Activated T-helper 17 cell treated with anti-CD3 and anti-CD28 coated beads, Interleukin-2, amount 50 U/mL, for 72 hours (primary cell): ENCODE results near the gene SNORC. TPM values are rescaled to one million over a fixed set of nuclear protein-coding genes. Genes with fewer than 3 reads are reported as not detected.
"Not testable (repeated sequence)": the region's sequence is repeated elsewhere in the genome, so short reads cannot be mapped to it uniquely, and the experiment has no call there.

Experiments used
- ATAC-seq: fragments of 150-1000 bp; cut with Tn5 transposase; replicated peaks from 2 replicates; pipeline ENCODE4 v1.10.0; 2021; ENCODE audit warnings: mild to moderate bottlenecking, moderate library complexity
- H3K27ac Mint-ChIP-seq: one replicate; pipeline ENCODE4 v1.8.0; 2022; ENCODE audit warnings: mixed read lengths
- H3K27me3 Mint-ChIP-seq: one replicate; pipeline ENCODE4 v1.8.0; 2022; ENCODE audit warnings: mixed read lengths
- H3K36me3 Mint-ChIP-seq: one replicate; pipeline ENCODE4 v1.8.0; 2022; ENCODE audit warnings: low read depth, mild to moderate bottlenecking, mixed read lengths
- H3K4me1 Mint-ChIP-seq: one replicate; pipeline ENCODE4 v1.8.0; 2022; ENCODE audit warnings: mixed read lengths
- H3K4me3 Mint-ChIP-seq: one replicate; pipeline ENCODE4 v1.8.0; 2022; ENCODE audit warnings: mild to moderate bottlenecking, mixed read lengths
- H3K9me3 Mint-ChIP-seq: one replicate; pipeline ENCODE4 v1.8.0; 2022; ENCODE audit warnings: mixed read lengths
- total RNA-seq, 2 donors: library from RNA; stranded (reverse); gene quantifications; one replicate each; pipeline ENCODE4 v1.2.3, GENCODE V29; 2022

The SNORC gene
- total RNA-seq, 2 donors from 2014 or later, result 2.0 to 3.1 TPM

DNA sequence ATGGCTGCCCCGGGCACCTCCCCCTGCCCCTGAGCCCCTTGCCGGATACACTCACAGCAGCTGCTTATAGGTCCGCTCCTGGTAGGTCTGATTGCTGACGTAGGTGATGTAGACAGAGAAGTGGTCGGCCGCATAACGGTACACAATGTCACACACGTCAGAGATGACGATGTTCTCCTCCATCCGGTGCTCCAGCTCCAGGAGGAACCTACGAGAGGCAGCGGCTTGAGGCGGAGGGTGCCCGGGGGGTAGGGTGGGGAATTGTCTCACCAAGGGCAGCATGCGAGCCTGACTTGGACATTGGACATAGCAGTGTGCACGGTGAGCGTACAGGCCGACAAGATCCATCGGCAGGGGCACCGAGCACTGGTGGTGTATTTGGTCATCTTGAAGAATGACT, 22.8 kb downstream of the SNORC start:
- Mint-ChIP-seq H3K36me3 (no peaks in the 10 kb centered on the region), H3K4me3 (no peak overlapping the region), H3K4me1 (no peaks in the 10 kb centered on the region), H3K9me3 (no peaks in the 10 kb centered on the region), H3K27me3 (peaks cover 19% of the 10 kb centered on the region), H3K27ac (no peak overlapping the region)
- ATAC-seq, result no peak

DNA sequence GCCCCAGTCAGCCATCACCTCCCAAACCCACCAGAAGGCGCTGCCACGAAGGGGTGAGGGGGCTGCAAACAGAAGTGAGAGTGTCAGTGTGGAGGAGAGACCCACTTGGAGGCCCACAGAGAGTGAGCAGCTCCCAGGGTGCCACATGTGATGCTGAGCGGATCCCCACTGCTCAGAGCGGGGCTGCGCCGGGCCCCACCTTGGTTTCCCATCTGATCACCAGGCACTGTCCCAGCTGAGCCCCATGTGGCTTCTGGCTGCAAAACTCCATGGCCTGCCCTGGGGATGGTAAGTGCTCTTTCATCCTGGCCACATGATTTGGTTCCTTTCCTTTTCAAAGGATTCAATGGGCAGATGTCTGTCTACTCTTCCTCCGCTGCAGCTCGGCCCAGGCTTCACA, 23.8 kb downstream of the SNORC start:
- Mint-ChIP-seq H3K4me3 (no peak overlapping the region), H3K27ac (no peak overlapping the region), H3K36me3 (no peaks in the 10 kb centered on the region), H3K9me3 (no peaks in the 10 kb centered on the region), H3K4me1 (no peaks in the 10 kb centered on the region), H3K27me3 (peaks cover 19% of the 10 kb centered on the region)
- no peak for ATAC-seq

DNA sequence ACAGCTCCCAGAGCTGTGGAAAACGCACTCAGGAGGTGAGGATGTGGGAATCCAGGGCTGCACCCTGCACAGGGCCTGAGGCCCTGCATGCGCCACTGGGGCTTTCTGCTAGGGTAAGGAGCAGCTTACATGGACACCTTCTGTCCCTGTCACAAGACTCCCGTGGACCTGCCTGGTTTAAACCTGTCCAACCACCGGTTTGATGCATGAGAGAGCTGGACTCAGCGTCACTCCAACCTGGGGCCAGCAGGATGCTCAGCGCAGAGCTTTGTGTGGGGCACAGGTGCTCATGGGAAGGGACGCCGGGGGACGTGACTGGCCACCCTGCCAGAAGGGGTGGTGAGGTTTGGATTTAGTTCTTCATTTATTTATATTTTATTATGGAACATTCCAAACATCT, 24.2 kb downstream of the SNORC start:
- no peaks in the 10 kb centered on the region for H3K4me1 Mint-ChIP-seq
- H3K9me3 Mint-ChIP-seq, result no peaks in the 10 kb centered on the region
- H3K4me3 Mint-ChIP-seq, result no peak overlapping the region
- ATAC-seq, result no peak
- peaks cover 19% of the 10 kb centered on the region for H3K27me3 Mint-ChIP-seq
- H3K27ac Mint-ChIP-seq, result no peak overlapping the region
- no peaks in the 10 kb centered on the region for H3K36me3 Mint-ChIP-seq

DNA sequence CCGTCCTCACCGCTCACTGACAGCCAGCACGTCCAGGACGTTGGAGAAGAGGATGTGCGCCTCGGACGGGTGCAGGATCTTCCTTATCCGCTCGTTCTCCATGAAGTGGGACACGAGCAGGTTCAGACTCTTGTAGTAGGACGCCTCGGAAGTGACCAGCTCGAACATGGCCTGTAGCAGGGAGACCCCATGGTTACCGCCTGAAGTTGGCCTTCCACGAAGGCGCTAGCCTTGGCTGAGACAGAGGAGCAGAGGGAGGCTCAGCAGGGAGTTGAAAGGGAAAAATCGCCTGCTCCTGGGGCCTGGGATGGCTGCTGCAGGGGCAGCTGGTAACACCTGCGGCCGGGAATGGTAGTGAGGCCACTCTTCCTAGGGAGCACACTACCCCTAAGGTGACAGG, 24.7 kb downstream of the SNORC start:
- Mint-ChIP-seq H3K27ac (no peak overlapping the region), H3K9me3 (no peaks in the 10 kb centered on the region), H3K4me1 (no peaks in the 10 kb centered on the region), H3K4me3 (no peak overlapping the region), H3K36me3 (no peaks in the 10 kb centered on the region), H3K27me3 (peaks cover 19% of the 10 kb centered on the region)
- ATAC-seq, result no peak

DNA sequence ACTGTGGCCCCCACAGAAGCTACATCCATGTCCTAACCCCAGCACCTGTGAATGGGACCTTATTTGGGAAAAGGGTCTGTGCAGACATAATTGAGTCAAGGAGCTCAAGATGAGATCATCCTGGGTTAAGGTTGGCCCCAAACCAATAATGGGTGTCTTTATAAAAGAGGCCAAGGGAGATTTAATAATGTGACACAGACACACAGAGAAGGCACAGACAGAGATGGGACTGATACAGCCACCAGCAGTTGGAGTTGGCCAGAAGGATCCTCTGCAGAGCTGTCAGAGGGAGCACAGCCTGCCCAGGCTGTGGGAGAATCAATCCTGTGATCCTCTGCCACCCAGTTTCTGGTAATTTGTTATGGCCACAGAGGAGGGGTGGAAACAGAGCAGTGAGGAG, 26.0 kb downstream of the SNORC start:
- Mint-ChIP-seq H3K4me1 (no peaks in the 10 kb centered on the region), H3K27me3 (peaks cover 9% of the 10 kb centered on the region), H3K9me3 (no peaks in the 10 kb centered on the region), H3K4me3 (no peak overlapping the region), H3K36me3 (no peaks in the 10 kb centered on the region), H3K27ac (peak overlapping the region; percentile 71)
- no peak for ATAC-seq

DNA sequence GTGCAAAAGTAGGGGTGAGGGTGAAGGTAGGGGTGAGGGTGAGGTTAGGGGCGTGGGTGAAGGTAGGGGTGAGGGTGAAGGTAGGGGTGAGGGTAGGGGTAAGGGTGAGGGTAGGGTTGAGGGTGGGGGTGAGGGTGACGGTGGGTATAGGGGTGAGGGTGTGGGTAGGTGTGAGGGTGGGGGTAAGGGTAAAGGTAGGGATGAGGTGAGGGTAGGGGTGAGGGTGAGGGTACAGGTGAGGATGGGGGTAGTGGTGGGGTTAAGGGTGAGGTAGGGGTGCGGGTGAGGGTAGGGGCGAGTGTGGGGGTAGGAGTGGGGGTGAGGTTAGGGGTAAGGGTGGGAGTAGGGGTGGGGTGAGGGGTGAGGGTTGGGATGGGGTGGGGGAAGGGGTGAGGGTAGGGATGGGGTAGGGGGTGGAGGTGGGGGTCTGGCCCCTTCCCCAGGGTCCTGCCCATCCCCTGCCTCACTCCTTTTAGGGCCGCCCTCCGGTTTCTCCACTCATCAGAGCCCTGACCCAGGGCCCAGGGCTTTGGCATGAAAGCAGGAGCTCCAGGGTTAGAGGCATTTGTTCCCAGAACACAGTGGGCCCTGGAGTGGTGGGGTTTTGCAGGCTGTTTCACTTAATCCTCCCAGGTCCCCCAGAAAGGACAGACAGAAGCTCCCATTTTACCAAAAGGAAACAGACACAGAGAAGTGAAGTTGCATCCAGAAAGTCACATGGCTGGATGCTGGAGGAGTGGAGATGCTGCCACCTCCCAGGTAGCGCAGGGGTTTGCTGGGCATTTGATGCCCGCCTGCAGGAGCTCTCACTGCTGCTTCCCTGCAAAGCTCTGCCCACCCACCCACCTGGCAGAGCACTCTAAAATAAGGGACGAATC, 26.9 kb downstream of the SNORC start:
- Mint-ChIP-seq H3K27ac (no peak overlapping the region), H3K4me3 (no peak overlapping the region), H3K27me3 (peaks cover 7% of the 10 kb centered on the region), H3K4me1 (no peaks in the 10 kb centered on the region), H3K9me3 (no peaks in the 10 kb centered on the region), H3K36me3 (no peaks in the 10 kb centered on the region)
- no peak for ATAC-seq

DNA sequence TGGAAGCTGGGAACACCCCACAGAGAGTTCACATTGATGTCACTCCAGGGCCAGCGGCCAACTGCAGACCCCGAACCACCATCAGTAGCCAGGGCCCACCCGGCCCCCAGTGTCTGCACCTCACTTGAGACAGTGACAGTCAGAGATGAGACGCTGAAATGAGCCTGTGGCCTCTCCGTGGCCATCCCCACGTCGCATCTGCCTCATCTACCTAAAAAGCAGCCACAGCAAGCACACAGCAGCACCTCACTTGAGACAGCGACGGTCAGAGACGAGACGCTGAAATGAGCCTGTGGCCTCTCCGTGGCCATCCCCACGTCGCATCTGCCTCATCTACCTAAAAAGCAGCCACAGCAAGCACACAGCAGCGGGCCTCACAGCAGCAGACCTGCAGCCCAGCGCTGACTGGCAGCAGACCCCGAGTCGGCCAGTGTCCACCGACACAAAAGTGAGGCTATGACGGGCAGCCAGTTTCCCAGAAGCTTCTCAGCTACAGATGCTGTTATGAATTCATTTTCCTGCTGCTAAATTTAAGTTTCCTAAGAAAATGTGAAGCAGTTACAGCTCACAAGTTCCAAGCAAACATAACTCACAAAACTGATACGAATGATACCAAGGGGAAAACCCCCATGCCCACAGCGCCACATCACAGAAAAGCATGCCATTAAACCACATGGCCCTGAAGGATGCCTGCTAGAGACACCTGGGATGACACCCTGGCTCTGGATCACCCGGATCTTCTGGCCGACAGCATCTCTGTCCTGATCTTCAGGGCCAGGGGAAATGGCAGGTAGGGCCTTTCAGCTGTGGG, 27.7 kb downstream of the SNORC start:
- no peaks in the 10 kb centered on the region for H3K36me3 Mint-ChIP-seq
- ATAC-seq, result peak; percentile 82
- no peaks in the 10 kb centered on the region for H3K27me3 Mint-ChIP-seq
- H3K9me3 Mint-ChIP-seq, result no peaks in the 10 kb centered on the region
- H3K4me3 Mint-ChIP-seq, result no peak overlapping the region
- no peak overlapping the region for H3K27ac Mint-ChIP-seq
- H3K4me1 Mint-ChIP-seq, result no peaks in the 10 kb centered on the region

DNA sequence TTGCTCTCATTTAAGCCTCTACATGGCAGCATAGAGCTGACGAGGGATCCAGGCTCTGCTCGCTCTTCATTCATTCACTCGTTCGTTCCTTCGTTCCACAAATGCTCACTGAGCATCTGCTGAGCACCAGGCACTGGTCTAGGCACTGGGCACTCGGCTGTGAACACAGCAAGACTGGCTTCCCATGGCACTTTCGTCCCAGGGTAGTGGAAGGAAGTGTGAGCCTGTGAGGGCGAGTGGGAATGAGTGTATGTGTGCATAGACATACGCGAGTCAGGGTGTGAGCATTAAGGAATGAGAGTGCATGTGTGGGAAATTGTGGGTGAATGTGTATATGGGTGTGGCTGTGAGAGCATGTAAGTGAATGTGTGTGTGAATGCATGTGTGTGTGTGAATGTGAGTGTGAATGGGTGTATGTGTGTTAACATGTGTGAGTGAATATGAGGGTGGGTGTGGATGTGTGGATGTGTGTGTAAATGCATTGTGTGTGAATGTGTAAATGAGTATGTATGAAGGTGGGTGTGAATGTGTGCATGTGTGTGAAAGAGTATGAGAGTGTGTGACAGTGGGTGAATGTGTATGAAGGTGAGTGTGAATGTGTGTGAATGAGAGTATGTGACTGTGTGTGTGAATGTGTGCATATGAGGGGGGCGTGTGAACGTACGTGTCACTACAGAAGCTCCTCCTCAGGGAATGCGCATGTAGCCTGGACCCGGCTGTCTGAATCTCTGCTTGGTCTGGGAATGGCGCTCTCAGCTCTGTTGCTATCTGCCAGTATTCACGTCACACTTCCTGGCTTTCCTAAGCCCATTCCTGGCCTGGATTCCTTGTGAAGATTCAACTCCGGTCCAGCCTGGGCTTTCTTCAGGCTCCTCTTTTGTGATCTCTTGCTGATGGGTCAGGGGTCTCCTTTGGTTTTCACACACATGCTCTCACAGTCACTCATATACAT, 28.8 kb downstream of the SNORC start:
- ATAC-seq, result no peak
- Mint-ChIP-seq H3K9me3 (no peaks in the 10 kb centered on the region), H3K4me1 (no peaks in the 10 kb centered on the region), H3K4me3 (no peak overlapping the region), H3K27me3 (no peaks in the 10 kb centered on the region), H3K27ac (no peak overlapping the region), H3K36me3 (no peaks in the 10 kb centered on the region)

DNA sequence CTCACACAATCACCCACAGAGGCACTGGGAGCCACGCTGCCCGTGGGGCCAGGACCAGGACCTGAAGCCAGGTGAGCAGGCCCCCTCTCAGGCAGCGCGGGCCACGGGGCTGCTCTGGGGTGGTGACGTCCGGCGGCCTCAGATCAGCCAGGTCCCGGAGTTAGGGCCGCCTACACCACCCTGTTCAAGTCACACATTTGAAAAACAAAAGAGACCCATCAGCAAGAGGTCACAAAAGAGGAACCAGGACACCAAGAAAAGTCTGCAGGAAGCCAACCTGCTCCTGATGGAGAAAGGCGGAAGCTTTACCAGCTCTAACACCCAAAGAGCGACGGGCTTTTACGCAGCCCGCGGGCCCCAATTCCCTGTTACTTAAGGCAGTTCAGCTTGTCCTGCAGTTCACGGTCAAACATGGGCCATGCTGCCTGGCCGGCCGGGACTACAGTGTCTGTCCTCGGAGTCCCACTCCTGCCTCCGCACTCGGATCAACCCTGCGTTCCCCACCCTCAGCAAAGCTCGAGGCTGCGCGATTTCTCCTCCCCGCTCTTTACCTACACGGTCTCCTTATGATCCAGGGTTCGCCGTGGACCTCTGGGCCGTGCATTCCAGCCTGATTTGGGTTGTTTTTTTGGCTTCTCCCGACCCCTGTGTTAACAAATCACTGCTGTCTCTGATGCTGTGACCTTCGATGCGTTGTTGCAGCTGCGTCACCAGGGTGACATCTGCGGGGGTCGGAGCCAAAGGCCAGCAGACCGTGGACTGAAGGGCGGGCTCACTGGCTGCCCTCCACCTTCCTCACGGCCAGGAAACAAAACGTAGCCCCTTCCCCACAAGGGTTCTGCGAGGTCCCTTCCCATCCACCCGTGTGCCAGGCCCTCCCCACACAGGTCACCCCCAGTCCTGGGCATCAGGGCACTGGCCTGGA, 31.0 kb downstream of the SNORC start:
- no peak for ATAC-seq
- H3K27me3 Mint-ChIP-seq, result no peaks in the 10 kb centered on the region
- H3K4me1 Mint-ChIP-seq, result no peaks in the 10 kb centered on the region
- no peak overlapping the region for H3K27ac Mint-ChIP-seq
- no peaks in the 10 kb centered on the region for H3K36me3 Mint-ChIP-seq
- no peaks in the 10 kb centered on the region for H3K9me3 Mint-ChIP-seq
- no peak overlapping the region for H3K4me3 Mint-ChIP-seq

DNA sequence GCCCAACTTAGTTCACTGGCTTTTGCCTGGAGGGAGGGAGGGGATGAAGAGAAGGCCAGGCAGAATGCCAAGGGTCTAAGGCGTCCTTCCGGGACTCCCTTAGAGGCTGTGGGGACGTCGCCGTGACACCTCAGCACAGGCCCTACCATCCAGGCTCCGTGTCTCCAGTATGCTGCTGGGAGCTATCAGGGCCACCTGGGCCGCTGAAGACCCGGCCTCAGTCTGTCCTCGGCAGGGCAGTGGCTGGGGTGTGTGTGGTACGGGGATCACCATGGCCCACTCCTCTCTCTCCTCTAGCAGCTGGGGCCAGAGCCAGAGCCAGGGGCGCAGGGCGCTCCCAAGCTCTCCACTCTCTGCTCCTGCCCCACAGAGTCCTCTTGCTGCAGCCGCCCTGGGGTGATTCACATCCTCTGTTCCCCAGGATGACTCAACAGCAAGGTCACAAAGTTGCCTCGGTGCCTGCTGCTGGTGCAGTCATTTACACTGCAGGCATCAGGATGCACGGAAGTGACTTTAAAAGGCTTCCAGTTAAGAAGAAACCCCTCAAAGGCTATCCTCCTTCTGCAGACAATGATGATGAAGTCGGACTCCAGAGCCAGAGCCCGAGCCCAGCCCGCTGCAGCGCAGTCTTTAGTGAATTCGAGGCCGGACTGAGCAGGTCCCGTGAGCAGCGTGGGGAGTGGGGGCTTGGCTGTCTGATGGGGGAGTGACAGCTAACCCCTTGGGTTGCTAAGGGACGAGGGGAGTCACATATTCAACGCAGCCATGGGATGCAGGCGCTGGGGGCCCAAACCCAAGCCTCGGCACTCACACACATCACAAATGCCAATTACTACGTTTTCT, 31.9 kb downstream of the SNORC start:
- Mint-ChIP-seq H3K27ac (no peak overlapping the region), H3K4me1 (no peaks in the 10 kb centered on the region), H3K36me3 (no peaks in the 10 kb centered on the region), H3K27me3 (no peaks in the 10 kb centered on the region), H3K4me3 (no peak overlapping the region), H3K9me3 (no peaks in the 10 kb centered on the region)
- ATAC-seq, result peak; percentile 85

DNA sequence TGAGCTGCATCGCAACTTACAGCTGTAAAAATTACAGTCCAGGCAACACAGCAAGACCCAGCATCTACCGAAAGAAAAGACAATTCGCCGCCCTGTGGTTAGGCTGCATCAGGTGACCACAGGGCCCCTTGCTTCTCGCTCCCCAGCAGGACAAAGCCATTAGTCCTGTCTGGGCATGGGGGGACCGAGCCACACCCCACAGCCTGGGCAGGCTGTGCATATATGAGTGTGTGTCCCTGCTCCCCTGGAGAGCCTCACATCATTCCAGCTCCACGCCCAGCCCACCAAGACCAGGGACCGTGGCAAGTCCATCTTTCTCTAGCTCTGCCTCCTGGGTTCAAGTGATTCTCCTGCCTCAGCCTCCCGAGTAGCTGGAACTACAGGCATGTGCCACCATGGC, 33.9 kb downstream of the SNORC start:
- no peaks in the 10 kb centered on the region for H3K9me3 Mint-ChIP-seq
- no peak overlapping the region for H3K4me3 Mint-ChIP-seq
- H3K4me1 Mint-ChIP-seq, result no peaks in the 10 kb centered on the region
- no peak overlapping the region for H3K27ac Mint-ChIP-seq
- no peak for ATAC-seq
- H3K27me3 Mint-ChIP-seq, result peaks cover 4% of the 10 kb centered on the region
- no peaks in the 10 kb centered on the region for H3K36me3 Mint-ChIP-seq

DNA sequence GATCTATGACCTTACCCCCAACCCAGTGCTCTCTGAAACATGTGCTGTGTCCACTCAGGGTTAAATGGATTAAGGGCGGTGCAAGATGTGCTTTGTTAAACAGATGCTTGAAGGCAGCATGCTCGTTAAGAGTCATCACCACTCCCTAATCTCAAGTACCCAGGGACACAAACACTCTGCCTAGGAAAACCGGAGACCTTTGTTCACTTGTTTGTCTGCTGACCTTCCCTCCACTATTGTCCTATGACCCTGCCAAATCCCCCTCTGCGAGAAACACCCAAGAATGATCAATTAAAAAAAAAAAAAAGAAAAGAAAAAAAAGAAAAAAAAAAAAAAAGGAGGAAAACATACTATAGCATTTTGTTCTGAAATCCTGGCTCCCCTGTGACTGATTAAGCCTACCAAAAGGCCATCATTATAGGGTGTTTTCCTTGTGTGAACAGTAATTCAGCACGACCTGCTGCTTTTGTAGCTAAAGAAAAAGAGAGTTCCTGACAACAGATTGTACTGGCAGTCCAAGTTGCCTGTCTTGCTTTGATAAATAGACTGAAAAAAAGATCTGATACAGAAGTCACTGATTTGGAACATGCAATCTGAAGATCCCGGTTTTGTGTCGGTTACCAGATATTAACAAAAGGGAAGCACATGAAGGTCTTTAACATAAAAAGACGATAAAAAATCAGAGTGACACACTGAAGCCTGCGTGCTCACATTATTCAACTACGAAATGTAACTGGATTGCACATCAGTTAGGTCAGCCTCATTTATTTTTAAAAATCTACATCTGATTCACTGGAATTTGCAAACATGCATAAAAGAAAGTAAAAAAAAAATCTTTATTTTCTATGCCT, 37.0 kb downstream of the SNORC start:
- not testable (repeated sequence) for H3K27ac Mint-ChIP-seq, H3K9me3 Mint-ChIP-seq, H3K4me1 Mint-ChIP-seq, H3K36me3 Mint-ChIP-seq, H3K4me3 Mint-ChIP-seq, ATAC-seq
- peaks cover 19% of the 10 kb centered on the region for H3K27me3 Mint-ChIP-seq
